Posterior cingulate gyrus (tissue), 11 donors: ENCODE results near the gene OXSM.

Experiments used
- DNase-seq, 10 donors: peaks; one replicate each; pipeline versions ENCODE4 v3.0.0 to v3.0.0-alpha.2; 2020 to 2021; ENCODE audit warnings: mixed read lengths in 3 of 10
- intact Hi-C: fragments of 100-400 bp; cut with DNase I; formaldehyde crosslinking; loops from one replicate; pipeline ENCODE4 v1.15.1; 2023

The OXSM gene

DNA sequence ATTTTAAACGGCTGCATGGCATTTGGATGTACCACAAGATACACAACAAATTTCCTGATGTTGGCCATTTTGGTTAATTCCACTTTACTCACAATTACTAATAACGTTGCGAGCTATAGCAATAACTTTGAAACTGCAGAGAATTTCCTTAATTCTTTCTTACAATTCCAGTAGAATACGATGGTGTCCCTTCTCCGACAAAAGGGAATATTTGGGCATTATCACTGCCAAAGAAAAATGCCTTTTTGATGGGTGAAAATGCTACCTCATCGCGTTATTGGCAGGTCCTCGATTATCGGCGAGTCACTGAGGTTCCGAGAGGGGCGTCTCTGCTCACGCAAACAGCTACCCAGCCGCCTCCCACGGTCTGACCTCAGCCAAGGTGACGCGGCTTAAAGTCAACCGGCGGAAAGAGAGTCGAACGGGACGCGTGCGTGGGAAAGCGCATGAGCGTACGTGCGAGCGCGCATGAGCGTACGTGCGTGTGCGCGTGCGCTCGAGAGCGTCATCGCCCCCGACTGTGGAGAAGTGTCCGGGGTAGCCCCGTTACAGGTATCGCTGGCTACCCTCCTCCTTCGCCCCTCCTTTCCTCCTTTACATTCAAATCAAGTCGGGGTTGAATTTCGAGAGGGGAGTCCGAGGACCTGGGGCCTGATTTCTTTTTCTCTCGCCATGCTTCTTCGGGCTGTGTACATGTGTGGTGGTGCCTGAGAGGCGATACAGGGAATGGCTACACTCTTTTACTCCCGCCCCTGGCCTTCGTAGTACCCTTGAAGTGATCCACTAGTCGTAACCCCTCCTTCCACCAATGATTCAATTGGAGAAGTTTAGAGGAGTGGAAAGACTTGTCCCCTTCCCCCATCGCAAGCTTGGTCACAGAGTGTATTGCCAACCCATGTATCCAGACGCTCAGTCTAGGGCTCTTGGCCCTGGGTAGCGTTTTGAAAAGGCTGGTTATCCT is at the start of gene OXSM:
Gene OXSM, plus strand, starts transcription at position 495 of the 961 bp plus-strand sequence. CDS start 931 bp downstream, outside the sequence.
- DNase-seq = peak; percentile 66 to 96 (median 81)
- intact Hi-C loops = no loop called here

DNA sequence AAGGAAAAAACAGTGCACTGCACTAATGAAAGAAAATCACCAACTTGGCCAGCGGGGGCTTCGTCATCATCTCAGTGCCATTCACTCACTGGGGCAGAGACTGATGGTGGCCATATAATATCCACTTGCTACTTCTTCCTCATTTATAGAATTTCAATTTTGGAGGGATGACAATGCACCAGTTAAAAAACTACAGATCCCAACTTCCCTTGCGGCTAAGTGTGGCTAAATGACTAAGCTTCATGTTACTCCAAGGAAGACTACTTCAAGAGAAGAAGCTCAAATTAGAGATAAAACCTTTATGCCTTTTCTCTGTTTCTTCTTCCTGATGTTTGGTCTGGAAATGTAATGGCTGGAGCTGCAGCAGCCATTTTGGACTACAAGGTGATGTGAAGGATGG is 45.4 kb upstream of the OXSM start:
- DNase-seq = no peak
- intact Hi-C loops = no loop called here

DNA sequence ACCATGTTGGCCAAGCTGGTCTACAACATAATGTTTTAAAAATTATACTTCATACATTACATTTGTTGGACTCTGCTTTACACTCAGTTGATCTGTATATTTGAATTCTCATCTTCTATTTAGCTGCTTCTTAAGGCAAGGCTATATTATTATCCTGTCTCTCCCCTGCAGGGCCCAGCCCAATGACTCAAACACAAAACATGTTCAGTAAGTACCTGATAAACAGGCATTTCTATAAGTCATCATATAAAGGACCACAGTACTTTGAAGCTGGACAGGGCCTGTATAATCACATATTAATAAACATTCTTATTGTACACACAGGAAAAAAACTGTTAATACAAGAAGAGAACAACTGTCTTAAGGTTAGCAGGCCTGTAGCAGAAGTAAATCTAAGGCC is 42.9 kb upstream of the OXSM start:
- intact Hi-C loops = no loop called here
- DNase-seq = no peak

DNA sequence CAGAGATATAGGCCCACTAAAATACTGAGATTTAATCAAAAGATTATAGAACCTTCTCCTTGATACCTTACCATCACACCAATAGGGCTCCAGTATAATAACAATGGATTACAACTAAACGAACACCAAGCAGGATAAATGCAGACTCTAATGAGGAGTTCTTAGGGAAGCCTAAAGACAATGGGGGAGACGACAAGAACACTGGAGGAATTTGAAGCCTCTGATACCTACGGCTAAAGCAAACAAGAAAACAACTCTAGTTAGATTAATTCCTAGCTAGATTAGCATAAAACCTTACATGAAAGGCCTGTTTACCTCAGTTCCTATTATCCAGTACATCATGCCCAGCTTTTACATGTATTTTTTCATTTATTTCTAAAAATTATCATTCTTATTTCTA is 41.7 kb upstream of the OXSM start:
- intact Hi-C loops = no loop called here
- DNase-seq = no peak

DNA sequence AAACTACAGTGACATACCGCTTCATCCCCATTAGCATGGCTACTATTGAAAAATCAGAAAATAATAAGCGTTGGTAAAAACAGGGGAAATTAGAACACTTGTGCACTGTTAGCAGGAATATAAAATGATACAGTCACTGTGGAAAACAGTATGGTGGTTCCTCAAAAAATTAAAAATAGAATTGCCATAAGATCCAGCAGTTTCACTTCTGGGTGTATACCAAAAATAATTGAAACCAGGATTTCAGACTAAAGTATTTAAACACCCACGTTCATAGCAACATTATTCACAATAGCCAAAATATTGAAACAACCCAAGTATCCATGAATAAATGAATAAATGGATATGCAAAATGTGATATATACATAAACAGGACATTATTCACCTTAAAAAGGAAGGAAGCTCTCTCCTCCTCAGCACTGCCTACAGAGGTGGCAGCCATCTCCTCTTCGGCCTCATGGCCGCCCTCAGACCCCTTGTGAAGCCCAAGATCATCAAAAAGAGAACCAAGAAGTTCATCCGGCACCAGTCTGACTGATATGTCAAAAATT is 40.8 kb upstream of the OXSM start:
- intact Hi-C loops = no loop called here
- DNase-seq = no peak

DNA sequence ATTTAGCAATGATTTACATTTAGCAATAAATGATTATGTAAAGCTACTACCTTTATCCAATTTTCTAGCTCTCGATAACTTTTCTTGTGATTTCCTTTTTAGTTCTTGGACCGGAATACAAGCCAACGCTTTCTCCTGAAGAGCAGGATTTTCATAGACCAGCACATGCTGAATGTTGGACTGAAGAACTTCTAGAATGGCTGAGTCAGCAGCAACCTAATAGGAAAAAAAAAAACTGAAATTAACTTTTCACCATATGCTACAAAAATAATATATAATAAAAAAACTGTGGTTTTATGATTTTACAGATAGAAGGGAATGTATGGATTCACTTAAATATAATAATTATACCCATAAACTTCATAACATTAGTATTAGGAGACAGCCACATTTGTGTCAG is 38.8 kb upstream of the OXSM start:
- no peak for DNase-seq
- intact Hi-C loops = no loop called here

DNA sequence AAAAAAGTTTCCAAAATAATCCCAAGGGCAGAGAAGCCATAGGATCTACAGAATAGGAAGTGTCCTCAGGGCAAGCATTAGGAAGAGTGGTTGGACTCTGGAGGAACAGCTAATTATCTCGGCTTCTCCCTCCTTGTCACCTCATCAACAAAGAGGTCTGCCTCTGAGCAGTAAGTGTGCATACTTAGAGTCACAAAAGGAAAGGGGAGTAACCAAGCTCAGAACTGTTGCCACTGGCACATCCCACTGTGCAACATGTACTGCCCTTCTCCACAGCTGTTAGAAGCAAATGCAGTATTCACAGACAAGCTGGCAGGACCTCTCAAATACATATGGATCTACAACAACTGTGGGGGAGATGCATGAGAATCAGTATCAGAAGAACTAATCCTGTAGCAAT is 38.2 kb upstream of the OXSM start:
- intact Hi-C loops = no loop called here

DNA sequence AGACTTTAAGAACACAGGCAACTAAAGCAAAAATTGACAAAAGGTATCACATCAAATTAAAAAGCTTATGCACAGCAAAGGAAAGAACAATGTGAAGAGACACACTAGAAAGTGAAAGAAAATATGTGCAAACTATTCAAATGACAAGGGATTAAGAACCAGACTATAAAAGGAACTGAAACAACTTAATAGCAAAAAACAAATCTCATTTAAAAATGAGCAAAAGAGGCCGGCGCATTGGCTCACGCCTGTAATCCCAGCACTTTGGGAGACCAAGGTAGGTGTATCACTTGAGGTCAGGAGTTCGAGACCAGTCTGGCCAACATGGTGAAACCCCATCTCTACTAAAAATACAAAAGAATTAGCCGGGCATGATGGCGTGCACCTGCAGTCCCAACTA is 21.0 kb upstream of the OXSM start:
- DNase-seq = no peak
- intact Hi-C loops = no loop called here

More for the DNA sequence above, 38.2 kb upstream of the OXSM start:
- no peak for DNase-seq

DNA sequence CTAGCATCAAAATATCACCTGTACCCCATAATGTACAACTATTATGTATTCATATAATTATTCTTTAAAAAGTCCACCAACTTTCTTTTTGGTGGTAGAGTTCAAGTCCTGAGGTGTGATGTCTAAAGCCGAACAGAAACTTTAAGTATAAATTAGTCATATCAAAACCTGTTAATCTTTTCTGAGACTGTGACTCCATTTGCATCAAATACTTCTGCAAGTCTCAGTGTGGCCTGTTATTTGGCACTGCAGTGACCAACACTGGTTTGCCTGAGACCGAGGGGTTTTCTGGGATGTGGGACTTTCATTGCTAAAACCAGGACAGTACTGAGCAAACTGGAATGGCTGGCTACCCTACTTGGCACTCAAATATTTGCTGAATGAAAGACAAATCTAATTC is 14.0 kb upstream of the OXSM start:
- DNase-seq = no peak
- intact Hi-C loops = no loop called here

DNA sequence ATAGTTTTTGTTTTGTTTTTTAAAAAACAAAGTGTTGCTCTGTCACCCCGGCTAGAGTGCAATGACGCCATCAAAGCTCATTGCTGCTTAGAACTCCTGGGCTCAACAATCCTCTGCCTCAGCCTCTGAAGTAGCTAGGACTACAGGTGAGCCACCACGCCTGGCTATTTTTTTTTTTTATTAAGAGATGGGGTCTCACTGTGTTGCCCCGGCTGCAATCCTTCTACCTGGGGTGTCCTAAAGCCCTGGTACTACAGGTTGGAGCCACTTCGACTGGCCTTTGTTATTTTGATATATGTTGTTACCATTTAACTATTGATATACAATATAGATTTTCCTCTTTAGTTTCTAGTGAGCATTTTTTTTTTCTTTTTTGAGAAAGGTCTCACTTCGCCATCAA is 9.3 kb upstream of the OXSM start:
- no peak for DNase-seq
- intact Hi-C loops = loop anchor here (5.0 kb wide), 1 partner anchor 118 kb away; the partner anchor contains the start of gene TOP2B

DNA sequence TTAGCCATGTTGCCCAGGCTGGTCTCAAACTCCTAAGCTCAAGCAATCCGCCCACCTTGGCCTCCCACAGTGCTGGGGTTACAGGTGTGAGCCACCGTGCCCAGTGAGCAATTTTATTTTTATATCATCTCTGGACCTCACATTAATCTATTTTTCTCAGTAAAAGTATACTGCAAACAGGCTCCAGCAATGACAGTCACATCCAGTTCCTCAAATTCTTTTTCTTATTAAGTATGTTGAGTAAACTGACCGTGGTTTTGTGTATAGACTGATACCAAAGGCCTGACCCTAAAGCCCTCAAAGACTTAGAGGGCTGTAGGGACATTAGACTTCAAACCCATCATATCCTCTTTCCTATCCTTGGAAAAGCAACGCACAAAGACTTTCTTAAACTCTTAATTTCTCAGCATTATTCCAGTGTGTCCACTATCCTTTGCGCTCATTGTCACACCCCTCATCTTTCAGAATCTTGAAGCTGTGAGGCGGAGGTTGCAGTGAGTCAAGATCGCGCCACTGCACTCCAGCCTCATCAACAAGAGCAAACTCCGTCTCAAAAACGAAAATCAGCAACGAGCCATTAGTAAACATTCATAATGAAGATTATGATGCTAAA is 8.6 kb upstream of the OXSM start:
- intact Hi-C loops = loop anchor here (5.0 kb wide), 1 partner anchor 119 kb away; the partner anchor contains the start of gene TOP2B
- no peak for DNase-seq

DNA sequence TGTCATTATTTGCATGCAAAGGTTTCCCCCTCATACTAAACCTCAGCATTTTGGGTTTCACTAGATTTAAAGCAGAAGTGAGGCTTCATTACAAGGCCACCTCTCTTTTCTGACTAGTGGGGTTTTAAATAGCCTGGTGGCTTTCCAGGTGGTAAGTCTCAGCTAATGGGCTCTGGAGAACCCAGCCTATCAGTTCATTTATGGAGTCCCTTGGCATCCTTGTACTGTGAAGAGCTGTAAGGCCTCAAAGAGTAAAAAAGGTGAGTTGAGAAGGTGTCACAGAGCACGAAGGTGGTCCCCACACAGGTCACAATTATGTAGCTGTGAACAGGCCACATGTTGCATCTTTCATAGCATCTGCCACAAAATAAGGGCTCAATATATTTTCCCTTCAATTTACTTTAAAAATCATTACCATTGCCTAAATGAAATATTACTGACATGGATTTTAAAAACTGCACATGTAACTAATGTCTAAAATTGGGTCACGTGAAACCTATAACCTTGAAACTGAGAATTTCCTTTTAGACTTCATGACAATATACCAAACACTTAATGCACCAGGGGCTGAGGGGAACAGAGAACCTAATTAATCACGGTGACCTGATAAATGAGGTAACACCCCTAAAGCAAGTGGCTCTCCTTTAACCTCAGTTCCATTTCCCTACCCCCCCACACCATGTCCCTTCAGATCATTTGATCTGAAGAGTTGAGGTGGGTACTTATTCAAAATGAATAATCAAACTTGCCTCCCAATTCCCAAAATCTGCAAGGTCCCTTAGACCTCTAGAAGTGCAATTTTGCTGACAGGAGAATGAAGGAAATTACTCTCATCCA is 7.9 kb upstream of the OXSM start:
- intact Hi-C loops = loop anchor here (5.0 kb wide), 1 partner anchor 120 kb away; the partner anchor contains the start of gene TOP2B
- DNase-seq = no peak

DNA sequence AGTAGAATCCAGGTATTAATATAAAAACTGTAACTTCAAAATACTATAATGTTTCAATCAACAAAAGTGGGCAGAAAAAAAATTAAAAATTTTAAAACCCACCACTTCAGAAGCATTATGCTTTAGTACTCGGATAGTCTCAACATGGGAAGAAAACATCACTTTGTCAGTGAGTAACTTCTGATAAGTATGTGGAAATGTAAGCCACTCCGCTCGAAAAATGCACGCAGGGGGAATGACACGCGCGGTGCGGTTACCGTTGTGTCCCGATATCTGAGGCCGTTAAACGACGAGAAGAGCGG is 7.3 kb upstream of the OXSM start:
- intact Hi-C loops = loop anchor here (5.0 kb wide), 1 partner anchor 120 kb away; the partner anchor contains the start of gene TOP2B
- no peak for DNase-seq

DNA sequence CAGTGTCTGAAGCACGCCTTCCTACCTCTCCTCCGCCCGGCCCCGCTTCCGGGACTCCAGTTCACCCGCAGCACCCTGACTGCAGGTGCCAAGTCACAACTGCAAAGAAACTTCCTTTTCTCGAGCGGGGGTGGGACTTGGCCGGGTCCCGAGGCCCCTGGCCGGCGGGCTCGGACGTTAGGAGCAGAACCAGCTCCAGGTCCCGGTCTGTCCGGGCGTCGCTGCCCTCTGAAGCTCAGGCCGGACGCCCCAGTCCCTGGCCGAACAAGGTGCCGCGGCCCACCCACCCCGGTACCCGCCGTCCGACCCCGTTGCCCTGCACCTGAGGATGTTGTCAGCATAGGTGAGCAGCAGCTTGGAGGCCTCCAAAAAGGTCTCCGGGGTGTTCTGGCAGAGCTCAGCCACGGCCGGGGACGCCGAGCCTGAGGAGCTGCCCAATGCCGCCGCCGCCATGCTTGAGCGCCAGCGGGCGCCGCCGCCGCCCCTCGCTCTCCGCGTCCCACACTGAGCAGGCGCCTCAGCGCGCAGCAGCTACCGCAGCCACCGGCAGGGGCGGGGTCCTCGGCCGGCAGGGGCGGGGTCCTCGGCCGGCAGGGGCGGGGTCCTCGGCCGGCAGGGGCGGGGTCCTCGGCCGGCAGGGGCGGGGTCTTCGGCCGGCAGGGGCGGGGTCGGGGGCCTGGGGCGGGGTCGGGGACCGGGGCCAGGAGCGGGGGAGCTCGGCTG is 6.8 kb upstream of the OXSM start, which contains the start of gene NGLY1:
Gene NGLY1, minus strand, starts transcription at position 506 of the 723 bp plus-strand sequence. Its CDS starts 53 bp downstream, at position 453.
- intact Hi-C loops = loop anchor here (5.0 kb wide), 1 partner anchor 121 kb away; the partner anchor contains the start of gene TOP2B
- peak; percentile 66 to 98 (median 86) for DNase-seq

DNA sequence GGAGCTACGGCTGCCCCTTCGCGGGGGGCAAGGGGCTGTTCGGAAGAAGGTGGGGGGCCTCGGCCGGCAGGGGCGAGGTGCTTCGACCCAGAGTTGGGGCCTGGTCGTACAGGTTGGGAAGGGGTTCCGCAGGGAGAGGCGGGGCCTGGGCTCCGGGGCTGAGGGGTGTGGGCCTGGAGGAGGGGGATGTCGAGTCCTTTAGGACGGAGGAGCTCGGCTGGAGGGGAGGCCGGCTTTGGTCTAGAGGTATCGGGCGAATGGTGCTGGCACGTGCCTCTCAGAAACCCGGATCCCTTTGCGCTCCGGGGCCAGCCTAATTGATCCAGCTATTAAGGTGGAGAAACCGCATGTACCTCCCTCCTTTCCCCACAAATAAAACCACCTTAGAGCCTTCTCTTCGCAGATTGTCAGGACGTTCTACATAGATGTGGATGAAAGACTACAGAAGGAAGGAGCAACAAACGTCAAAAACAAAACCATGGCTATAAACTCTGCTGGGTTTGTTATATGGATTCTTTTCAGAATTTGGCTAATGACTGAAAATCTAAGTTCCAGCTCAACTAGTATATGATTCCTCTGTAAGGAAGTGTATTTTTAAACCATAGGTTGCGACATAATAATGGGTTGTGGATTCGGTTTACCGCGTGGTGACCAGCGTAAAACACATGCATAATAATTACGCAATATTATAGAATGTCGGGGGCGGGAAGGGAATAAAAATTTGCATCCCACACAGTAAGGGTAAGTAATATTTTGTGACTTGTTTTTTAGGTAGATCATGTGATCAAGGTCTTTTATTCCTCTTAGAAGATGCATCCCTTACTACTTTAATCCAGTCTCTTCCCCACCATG is 6.0 kb upstream of the OXSM start:
- DNase-seq = peak in 9 of 10 donors; percentile 25 to 95 (median 38)
- intact Hi-C loops = loop anchor here (5.0 kb wide), 1 partner anchor 122 kb away; the partner anchor contains the start of gene TOP2B

DNA sequence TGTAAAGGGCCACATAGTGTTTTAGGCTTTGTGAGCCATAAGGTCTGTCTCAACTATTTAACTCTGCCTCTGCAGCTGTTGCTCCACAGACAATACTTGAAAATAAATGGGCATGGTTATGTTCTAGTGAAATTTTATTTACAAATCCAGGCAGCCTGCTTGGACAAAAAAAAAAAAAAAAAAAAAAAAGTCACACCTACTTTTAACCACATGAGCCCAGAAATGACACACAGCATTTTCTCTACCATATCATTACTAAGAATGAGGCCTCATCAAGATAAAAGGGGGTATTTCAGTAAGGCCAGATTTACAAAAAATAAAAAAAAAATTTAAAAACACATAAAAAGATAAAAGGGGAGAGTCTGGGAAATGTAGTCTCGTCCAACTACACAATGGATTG is 4.9 kb upstream of the OXSM start:
- no peak for DNase-seq
- intact Hi-C loops = loop anchor here (5.0 kb wide), 1 partner anchor 123 kb away; the partner anchor contains the start of gene TOP2B

DNA sequence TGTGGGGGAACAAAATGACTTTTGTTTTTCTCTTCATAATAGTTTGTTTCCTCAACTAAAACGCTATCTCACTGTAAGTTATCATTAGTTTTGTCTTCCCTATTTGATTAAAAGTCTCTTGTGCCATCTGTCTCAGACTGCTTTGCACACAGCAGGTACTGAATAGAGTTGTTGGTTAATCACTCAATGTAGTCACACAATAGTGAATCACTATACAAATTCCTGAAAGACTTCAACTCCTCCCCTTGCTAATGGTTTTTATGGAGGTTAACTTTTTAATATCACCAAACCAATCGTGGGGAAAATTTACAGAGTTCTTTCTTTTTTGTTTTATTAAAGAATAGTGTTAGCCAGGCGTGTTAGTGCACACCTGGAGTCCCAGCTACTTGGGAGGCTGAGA is 4.1 kb upstream of the OXSM start:
- intact Hi-C loops = no loop called here
- DNase-seq = no peak

DNA sequence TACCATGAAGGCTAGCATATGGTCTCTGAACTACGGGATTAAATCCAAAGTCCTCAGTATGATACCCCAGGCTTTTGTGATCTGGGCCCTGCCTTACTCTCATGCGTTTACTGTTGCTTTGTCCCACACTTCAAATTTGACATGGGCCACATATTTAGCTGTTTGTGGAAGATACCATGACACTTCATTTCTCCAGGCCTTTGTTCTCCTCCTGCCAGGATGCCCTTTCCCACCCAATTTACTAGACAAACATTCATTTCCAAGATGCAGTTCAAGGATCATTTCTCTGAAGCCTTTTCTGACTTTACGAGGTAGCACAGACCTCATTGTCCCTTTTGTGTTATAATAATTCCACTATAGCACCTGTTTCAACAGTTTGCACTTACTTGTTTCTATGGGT is 2.2 kb upstream of the OXSM start:
- no peak for DNase-seq
- intact Hi-C loops = no loop called here

DNA sequence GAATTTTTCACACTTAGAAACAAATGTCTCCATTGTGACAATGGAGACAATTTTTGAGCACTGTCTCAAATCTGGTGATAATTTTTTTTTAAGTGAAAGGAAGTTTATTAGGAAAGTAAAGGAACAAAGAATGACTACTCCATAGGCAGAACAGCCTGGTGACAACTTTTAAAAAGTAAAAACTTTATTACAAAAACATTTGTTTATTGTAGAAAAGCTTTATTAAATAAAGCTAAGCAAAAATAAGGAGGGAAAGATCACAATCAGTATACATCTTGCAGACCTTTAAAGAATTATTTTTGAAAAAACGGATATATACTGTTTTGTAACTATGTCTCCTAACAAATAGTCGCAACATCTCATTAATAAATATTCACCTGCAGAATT is 688 bp upstream of the OXSM start:
- no peak for DNase-seq
- intact Hi-C loops = no loop called here
